NCI-H1694 (cell line): ENCODE data around the gene TMEM217.

ENCODE experiments used
- DNase-seq: peaks from one replicate; lab custom pipeline; 2025; lab: John Stamatoyannopoulos, UW

The TMEM217 gene

GRCh38 chr6:37168163-37168758, 89.7 kb downstream of the TMEM217 start:
- no peak for DNase-seq

DNA sequence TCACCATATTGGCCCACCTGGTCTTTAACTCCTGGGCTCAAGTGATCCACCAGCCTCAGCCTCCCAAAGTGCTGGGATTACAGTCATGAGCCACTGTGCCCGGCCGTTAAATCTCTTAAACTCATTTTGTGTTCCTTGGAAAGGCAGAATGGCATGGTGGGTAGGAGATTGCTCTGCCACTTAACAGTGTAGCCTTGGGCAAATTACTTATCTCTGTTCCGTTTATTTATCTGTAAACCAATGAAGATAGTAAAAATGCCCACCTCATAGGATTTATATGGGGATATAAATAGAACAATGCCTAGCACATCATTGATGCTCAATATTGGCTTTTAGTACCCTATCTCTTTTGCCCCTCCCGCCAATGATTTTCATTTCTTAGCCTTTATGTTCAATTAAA, 95.2 kb downstream of the TMEM217 start:
- DNase-seq = no peak
